HG03342 (cell line): ENCODE results near the gene LHCGR.
"Not testable (repeated sequence)": the region's sequence is repeated elsewhere in the genome, so short reads cannot be mapped to it uniquely, and the experiment has no call there.

Experiments
- ATAC-seq: cut with Tn5 transposase; IDR thresholded peaks from one replicate; pipeline ENCODE4 v1.9.1; 2021; ENCODE audit warnings: mild to moderate bottlenecking, moderate library complexity; ENCODE audit not compliant: unreplicated experiment

LHCGR gene

DNA sequence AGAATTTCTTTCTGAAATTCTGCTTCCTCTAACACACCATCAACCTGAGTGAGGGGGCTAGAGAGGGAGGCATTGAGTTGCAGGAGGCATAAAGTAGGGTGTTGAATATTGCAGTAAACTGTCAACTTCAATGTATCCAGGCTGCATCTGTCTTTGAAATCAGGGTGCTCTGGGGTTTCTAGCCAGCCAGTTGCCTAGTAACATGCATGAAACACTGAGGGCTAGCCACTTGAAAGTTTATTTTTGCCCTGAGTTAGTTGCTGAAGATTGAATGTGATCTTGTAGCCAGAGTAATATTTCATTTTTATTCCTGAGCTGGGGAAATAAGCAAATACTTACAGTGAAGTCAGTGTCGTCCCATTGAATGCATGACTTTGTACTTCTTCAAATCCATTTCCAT lies 41.9 kb downstream of the LHCGR start:
- ATAC-seq = no peak

DNA sequence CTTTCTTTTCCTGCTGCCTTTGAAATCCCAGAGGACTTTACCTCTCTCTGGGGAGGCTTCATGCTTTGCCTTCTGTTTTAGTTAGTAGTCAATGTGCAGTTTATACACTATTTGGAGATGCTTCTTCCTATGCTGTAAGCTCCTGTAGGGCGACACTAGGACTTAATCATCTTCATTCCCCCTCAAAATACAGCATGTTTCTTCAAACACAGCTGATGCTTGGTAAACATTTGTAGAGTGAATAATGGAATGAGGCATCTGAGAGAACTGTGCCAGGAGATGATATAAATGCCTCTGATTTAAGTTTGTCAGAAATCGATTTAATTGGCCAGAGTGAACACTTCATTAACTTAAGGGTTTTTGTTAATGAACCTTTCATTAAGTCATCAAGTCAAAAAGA lies 43.4 kb downstream of the LHCGR start:
- ATAC-seq = no peak

DNA sequence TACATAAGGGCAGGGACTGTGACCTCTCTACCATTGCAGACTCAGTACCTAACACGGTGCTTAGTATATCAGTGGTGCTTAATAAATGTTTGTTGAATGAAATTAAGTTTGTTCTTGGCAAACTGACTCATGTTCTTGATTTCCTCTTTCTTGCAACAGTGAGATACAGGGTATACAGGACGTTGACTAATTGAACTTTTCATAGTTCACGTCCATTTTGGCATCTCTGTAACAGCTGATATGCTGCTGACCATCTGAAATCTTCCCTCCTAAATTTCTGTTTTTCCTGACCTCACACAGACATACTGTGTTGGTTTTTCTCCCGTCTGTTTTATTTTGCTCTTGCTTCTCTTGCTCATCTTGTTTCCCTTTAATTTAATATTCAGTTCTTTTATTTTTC lies 44.2 kb downstream of the LHCGR start:
- ATAC-seq = no peak

DNA sequence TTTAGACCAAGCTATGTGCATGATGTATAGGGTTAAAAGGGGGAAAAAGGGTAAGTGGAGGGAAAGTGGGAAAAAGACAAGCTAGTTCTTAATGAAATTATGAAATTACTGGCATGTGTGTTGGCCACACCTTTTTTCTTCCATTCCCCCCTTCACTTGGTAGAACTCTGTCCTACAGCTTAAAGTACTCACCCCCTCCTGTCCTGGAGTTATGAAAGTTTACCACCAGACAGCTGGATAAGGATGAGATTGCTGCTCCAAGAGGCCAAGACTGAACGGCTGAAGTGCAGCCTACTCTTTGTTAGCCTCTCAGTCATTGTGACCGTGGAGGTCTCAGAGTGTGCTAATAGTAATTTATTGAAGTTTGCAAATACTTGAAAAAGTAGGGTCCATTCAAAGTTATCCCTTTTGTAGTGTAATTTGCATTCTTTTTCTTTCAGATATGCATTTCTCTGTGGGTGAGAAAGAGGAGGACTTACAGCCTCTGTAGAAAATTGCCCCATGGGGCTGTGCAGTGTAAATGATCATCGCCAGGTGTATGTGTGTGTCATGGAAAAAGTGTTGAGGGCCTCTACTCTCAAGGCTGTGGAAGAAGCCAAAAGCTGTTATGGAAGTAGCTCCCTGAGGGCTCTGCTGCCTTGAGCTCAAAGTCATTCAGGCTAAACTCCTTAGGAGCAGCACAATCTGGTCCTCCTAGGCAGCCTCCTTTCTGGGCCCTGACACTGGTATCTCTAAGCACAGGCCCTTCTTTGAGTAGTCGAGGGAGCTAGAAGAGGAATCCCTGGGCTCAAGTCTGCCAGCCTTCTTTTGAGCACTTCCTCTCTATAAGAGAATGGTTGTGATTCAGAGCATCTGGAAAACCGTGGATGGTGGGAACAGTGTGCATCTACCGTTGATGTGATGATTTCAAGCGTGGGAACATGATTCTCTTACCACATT lies 46.2 kb downstream of the LHCGR start:
- no peak for ATAC-seq

DNA sequence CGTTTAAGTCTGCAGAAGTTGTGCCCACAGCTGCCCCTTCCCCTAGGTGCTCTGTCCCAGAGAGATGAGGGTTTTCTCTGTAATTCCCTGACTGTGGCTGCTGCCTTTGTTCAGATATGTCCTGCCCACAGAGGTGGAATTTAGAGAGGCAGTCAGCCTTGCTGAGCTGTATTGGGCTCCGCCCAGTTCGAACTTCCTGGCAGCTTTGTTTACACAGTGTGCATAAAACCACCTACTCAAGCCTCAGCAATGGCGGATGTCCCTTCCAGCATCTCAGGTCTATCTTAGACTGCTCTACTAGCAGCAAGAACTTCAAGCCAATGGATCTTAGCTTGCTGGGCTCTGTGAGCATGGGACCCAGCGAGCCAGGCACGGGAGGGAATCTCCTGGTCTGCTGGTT lies 48.1 kb downstream of the LHCGR start:
- ATAC-seq = no peak

DNA sequence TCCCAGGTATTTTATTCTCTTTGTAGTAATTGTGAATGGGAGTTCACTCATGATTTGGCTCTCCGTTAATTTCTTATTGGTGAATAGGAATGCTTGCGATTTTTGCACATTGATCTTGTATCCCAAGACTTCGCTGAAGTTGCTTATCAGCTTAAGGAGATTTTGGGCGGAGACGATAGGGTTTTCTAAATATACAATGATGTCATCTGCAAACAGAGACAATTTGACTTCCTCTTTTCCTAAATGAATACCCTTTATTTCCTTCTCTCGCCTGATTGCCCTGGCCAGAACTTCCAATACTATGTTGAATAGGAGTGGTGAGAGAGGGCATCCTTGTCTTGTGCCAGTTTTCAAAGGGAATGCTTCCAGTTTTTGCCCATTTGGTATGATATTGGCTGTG lies 51.9 kb downstream of the LHCGR start:
- ATAC-seq = not testable (repeated sequence)

DNA sequence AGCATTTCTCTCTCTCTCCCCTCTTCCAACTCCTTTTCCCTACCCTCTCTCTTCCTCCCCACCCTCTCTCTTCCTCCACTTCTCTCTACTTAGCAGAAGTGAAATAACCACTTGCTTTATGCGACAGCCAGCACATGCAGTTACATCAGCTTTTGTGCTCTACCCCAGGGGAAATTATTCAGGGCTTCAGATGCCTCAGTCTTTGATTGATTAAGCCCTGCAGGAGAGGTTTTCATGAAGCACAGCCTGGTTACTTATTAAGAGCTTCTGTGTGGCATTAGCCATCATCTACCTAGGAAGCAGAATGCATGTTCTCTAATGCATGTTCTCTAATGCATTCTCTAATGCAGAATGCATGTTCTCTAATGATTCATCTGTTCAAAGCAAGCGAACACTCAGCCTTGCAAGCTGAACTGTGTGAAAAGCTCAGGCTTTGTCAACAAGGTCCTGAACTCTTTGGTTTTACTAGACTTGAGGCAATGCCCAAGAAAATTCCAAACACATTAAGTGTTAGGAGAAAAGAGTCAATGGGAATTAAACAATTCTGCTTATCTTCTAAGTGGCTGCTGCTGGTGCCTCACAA lies 56.1 kb downstream of the LHCGR start:
- no peak for ATAC-seq

DNA sequence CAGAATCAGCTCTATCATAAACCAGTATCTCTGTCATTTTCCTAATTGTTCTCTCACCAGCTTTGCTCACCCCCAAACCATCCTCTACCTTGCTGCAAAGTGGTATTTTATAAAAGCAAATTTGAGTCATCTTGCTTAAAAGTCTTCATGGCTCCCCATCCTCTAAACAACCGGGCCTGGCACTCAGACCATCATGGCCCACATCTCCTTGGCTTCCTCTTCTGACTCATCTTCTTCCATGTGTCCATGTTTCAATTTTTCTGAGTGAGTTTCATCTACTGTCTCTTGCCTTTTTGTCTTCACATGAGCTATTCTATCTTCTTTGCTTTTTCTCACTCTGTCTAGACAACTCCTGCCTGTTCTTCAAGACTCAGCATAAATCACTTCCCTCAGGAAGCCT lies 58.6 kb downstream of the LHCGR start:
- ATAC-seq = no peak

DNA sequence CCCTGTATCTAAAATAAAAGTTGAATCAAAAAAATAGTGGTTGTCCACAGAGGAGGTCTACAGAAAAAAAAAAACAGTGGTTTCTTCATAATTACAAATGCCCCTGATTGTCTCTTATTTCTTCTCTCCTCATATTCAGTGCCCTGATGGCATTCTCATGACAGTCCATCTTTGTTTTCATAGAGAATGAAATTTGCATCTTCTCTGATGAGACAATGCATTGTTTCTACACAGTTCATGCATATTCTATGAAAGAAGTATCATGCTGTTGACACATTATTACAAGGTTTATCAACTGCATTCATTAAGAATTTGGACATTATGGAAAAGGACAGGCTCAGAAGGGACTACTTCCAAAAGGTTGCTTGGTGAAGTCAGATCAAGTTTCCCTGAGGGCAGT lies 59.5 kb downstream of the LHCGR start:
- ATAC-seq = no peak

DNA sequence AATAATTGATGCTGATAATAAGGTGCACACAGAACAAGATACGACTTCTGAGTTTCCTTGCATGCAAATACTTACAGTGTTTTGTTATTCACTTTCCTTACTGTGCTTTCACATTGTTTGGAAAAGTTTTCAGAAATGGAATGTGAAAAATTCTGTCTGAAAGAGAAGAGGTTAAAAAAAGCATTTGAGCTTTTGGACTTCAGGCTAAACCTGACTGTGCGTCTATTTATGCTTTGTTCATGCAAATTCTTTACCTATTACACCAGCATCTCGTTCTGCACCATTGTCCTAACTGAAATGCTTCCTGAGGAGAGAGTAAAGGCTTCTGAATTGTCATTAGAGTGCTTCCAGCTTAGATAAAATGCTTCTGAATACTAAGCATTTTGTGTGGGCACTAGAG lies 61.4 kb downstream of the LHCGR start:
- no peak for ATAC-seq

DNA sequence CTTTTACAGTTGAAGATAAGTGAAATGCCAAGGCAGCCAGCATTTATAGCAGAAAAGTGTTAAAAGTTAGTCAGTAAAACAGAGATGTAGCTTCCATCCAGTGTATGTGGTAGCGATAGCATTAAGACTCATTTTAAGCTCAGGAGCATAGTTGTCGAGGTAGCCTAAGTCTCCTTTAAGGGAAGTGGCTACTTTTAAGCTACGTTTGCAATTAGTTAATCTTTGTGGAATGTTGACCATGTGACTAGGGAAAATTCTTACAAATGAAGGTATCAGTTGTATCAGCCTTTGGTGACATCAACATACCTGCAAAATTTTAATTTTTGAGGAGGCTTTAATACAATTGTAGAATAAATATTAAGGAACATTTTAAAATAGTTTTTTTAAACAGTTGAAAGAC lies 61.9 kb downstream of the LHCGR start:
- ATAC-seq = no peak

DNA sequence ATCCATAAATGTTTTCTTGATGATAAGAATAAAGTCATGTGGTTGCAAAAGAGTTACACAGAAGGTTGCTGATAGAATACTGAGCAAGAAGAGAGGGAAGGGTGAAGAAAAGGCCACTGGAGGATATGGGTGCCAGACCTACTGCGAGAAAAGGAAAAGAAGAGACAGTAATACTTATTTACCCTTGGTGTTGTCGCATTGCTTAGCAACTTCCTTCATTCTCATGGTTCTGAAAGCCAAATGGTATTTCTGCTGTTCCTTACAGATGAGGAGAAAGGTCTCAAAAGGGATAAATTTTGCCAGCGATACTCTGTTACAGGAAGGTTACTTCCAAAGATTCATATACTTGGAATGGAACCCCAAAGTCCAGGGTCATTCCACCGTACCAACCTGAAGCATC lies 62.5 kb downstream of the LHCGR start:
- no peak for ATAC-seq

DNA sequence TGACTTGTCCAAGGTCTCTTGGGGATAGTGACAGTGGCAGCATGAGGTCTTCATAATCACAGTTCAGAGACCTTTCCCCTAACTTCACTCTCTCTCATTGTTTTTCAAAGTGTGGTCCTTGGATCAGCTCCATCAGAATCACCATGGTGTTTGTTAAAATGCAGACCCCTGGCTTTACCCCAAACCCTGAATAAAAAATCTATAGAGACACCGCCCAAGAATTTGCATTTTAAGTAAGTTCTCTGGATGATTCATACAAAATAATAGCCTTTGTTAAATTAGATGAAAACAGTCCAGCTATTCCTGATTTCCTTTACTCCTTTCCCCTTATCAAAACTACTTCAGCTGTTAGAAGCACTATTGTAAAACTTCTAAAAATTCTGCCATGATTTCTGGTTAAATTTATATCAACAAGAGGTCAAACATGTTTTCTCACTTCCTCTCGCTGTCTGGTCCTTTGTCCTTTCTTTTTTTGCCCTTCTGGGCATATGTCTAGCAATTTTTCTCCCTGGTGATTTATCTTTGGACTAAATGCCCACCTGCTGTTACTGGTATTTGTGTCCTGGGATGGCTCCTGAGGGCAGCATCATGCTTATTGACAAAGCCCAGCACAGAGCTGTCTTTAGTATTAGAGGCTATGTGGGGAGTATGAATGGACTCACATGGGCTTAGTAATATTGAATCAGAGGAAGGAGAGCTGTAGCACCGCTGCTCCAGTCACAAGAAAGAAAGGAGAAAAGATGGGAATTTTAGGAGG lies 63.4 kb downstream of the LHCGR start:
- ATAC-seq = no peak

DNA sequence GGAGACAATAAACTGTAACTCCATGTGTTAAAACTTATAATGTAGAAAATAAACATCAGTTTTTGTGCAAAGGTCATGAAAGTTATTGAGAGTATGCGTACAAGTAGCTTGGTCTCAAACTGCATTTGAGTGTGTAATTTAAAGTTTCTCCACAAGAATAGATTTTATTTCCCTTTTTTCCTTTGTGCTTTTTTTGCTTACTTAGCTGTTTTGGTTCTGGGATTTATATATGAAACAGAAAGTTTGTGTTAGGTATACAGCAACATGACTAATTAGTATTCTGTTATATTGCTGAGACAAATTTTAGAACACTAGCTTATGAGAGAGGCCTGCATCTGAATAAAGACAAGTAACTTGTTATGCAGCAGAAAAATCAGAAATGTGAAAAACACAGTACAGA lies 70.4 kb downstream of the LHCGR start:
- no peak for ATAC-seq

DNA sequence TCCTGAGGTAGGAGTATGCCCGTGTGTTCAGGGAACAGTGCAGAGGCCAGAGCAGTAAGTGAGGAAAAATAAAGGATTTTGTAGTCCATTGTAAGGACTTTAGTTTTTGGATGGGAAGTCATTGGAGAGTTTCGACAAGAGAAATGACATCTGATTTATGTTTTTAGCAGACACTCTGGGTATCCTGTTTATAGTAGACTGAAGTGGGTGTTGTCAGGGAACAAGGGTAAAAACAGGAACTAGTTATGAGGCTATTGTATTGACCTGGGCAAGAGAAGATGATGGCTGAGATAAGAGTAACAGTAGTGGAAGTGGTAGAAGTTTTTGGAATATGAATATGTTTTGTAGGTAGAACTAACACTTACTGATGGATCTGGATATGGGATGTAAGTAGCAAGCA lies 78.1 kb downstream of the LHCGR start:
- ATAC-seq = no peak

DNA sequence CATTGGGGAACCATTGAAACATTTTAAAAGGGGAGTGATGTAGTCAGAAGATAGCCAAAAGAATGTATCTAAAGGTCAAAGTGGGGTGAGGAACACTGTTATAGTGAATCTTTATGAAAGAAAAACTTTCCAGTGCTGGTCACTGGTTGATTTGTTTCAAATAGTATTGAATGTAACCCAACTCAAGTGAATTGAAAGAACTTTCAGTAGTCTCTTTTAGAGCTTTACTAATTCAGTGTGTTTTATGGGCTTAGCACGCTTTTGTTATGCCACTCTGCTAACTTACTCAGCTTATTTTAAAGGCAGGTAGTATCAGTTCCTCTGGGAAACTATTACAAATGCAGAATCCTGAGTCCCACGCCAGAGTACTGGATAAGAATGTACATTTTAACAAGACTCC lies 80.6 kb downstream of the LHCGR start:
- no peak for ATAC-seq

DNA sequence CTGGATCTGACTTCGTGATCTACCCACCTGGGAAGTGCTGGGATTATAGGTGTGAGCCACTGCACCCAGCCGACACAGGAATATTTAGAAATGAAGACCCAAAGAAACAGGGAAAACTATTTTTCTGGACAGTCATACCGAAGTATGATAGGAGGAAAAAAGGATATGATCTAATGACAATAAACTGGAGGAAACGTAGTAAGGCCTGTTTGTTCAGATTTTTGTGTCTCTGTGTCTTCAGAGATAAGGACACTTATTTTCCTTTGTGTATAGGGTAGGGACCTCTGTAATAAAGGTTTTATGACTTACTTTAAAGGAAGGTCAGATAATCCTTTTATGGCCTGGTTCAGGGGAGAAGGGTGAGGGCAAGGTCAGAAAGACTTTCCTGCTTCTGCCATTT lies 81.9 kb downstream of the LHCGR start:
- no peak for ATAC-seq

DNA sequence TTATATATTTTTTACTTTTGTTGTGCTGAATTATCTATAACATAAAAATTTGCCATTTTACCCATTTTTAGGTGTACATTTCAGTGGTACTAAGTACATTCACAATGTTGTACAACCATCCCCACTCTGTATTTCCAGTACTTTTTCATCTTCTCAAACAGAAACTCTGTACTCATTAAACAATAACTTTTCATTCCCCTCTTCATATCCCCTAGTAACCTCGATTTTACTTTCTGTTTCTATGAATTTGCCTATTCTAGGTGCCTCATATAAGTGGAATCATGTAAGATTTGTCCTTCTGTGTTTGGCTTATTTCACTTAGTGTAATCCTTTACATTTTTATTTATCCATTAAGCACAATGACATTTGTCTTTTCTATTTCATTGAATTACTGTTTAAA lies 86.5 kb downstream of the LHCGR start:
- peak; percentile 89 for ATAC-seq

DNA sequence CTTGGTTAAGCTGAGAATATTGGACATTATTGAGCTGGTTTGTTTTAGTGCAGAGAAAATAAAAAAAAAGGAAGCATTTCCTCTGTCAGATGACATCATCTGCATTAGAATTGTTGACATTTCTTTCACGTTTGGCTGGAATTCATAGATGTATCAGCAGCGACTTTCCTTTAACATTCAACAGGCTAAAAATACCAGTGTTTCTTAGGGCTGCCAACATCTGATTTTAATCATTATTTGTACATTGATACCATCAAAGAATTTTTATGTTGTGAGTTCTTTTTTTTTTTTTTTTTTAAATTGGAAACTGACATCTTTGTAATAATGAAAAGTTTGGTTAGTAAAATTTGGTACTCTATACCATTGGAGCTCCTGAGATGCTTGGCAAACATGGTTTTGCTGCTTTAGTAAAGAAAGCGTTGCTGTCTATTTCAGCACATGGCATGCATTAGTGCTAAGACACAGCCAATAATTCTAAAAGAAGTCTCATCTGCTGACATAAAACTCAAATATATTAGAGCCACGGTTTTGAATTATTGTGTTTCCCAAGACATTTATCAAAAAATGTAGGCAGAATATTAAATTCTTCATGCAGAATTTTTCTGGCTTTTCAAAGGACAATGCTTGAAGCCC lies 104.2 kb downstream of the LHCGR start:
- no peak for ATAC-seq

DNA sequence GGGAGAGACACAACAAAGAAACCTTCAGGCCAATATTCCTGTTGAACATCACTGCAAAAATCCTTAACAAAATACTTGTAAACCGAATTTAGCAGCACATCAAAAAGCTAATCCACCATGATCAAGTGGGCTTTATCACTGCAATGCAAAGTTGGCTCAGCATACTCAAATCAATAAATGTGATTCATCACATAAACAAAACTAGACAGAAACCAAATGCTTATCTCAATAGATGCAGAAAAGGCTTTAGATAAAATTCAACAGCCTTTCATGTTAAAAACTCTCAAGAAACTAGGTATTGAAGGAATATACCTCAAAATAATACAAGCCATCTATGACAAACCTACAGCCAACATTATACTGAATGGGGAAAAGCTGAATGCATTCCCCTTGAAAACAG lies 117.3 kb downstream of the LHCGR start:
- no peak for ATAC-seq
